TTC549 (cell line): ENCODE results near the gene MYO1C.

Experiments
- FAIRE-seq: peaks from 2 replicates; lab custom pipeline; 2012; peaks lifted over from hg19 to GRCh38; lab: Jason Lieb, UNC

MYO1C gene

GRCh38 chr17:1484676-1485422 lies 7.6 kb downstream of the MYO1C start:
- FAIRE-seq = no peak

DNA sequence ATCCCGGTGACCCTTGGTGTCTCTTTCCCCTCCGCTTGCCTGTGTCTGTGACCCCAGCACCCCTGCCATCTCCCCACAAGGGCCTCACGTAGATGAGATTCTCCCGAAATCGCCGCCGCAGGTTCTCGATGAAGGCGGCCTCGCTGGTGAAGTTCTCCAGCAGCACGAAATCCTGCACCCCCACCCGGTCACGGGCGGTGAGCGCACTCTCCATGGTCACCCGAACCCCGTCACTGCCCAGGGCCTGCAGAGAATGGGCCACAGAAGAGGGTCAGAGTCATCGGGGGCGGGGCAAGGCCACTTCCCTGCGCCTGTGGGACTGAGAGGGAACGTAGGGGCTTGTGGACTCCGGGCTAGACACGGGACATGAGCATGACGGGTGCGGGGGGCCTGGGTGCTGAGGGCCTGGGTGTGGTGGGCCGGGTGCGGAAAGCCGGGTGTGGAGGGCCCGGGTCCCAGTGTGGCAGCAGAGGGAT lies 8.4 kb downstream of the MYO1C start:
- FAIRE-seq = no peak

GRCh38 chr17:1482680-1483079 lies 9.8 kb downstream of the MYO1C start:
- no peak for FAIRE-seq

- no peak for FAIRE-seq
Observed at GRCh38 chr17:1481736-1482135, 10.8 kb downstream of the MYO1C start.

- no peak for FAIRE-seq
Observed at GRCh38 chr17:1480747-1481465, 11.6 kb downstream of the MYO1C start.

GRCh38 chr17:1478418-1478817 lies 14.1 kb downstream of the MYO1C start:
- FAIRE-seq = no peak

GRCh38 chr17:1475321-1475854 lies 17.1 kb downstream of the MYO1C start:
- FAIRE-seq = no peak

DNA sequence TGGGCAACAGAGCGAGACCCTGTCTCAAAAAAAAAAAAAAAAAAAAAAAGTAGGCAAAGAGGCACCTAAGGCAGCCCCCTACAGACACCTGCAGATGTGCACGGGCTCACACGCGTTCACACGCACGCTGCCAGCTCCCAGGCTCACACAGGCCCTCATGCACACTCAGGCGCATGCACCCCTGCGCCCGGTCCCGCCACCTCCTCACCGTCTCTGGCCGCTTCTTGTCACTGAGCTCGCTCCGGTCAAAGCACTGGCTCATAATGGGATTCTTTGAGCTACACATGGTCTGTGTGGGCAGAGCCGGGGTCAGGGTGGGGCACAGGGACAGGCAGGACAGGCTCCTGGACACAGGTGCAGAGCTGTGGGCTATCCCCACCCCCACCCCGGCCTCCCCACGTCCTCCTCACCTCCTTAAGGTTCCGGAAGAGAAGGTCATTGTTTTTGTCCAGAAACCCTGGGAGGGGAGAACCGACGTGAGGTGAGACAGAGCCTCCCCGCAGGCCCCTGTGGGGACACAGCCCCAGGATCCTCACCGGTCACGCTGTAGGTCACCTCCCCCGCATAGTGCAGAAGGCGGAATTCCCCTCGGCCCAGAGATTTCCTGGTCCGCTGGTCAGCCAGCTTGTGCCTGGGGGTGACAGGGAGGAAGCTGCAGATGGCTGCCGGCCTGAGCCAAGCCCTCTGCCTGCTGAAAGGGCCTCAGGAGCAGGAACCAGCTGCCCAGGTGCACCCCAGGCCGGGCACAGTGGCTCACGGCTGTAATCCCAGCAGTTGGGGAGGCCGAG lies 17.9 kb downstream of the MYO1C start:
- no peak for FAIRE-seq

GRCh38 chr17:1473841-1474240 lies 18.6 kb downstream of the MYO1C start:
- no peak for FAIRE-seq

DNA sequence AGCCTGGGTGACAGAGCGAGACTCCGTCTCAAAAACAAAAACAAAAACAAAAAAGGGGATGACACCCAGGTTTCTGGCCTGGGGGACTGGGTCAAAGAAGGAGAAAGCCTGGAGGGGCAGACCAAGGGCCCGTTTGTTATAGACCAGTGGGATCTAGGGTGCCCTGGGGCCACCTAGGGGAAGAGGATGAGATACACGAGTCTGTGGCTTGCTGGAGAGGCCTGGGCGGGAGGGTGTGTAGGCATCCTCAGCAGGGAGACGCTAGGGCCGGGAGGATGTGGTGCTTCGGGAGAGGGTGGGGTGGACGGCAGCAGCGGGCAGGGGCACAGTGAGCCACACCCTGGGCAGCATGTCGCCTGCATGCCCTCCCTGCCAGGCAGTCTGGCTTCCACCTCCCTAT lies 19.3 kb downstream of the MYO1C start:
- FAIRE-seq = no peak

DNA sequence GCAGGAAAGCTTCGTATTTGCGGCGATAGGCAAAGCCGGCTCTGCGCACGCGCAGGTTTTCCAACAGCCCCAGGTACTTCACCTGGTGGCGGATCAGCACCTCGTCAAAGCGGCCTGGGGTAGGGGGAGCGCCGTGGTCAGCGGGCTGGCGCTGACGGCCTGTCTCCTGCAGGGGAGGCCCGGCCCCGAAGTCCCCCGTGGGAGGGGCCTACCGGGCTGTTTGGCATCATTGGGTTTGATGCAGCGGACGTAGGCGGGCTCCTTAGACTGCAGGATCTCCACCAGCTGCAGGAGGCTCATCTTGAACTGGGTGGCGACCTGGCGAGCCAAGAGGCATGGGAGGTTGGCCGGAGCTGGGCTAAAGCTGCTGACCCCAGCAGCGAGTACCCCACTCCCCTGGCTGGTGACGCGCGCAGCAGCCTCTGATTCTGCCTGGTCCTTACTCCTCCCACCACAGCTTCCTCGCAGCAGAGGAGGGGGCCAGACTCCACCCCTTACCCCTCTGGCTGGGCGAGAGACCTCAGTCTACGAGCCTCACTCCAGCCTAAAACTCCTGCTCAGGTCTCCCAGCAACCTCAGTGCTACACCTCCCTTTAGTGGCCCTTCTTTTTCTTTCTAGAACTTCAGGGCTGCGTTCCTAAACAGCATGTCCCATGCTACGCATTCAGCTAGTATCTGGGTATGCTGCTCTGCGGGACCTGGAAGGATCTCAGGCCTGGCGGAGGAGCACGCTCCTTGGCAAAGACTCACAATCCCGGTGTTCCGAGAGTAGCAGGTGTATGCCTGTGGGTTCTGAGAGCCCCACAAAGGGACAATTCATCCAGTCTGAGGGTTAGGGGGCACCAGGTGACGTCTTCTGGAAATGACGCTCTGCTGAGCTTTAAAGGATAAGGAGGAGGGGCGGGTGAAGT lies 20.3 kb downstream of the MYO1C start:
- FAIRE-seq = no peak

- no peak for FAIRE-seq
Observed at GRCh38 chr17:1471490-1471889, 21.0 kb downstream of the MYO1C start.

GRCh38 chr17:1470755-1471462 lies 21.6 kb downstream of the MYO1C start:
- no peak for FAIRE-seq

GRCh38 chr17:1470071-1470754 lies 22.3 kb downstream of the MYO1C start:
- FAIRE-seq = no peak

GRCh38 chr17:1469231-1469852 lies 23.1 kb downstream of the MYO1C start:
- no peak for FAIRE-seq

- no peak for FAIRE-seq
Observed at GRCh38 chr17:1467898-1468492, 24.5 kb downstream of the MYO1C start.

GRCh38 chr17:1467258-1467657 lies 25.2 kb downstream of the MYO1C start:
- FAIRE-seq = no peak

- no peak for FAIRE-seq
Observed at GRCh38 chr17:1464186-1464585, 28.3 kb downstream of the MYO1C start.
